GM23338 (cell line): ENCODE measurements around the gene DUS3L.

ENCODE experiments used
- EZH2 ChIP-seq: fragments of 200-600 bp; sonication (generic); IDR thresholded peaks from one replicate; pipeline ENCODE4 v1.8.0; 2017; ENCODE audit warnings: antibody characterized with exemption, mild to moderate bottlenecking, low read depth; ENCODE audit not compliant: unreplicated experiment
- POLR2AphosphoS5 ChIP-seq: IDR thresholded peaks from 2 replicates; pipeline ENCODE4 v1.6.1; 2016; ENCODE audit warnings: antibody characterized with exemption, low read depth
- TF ChIP-seq, protein P1 (sequence below): IDR thresholded peaks from one replicate; pipeline ENCODE4 v1.6.1; 2018; ENCODE audit warnings: antibody characterized with exemption; ENCODE audit not compliant: unreplicated experiment
- TF ChIP-seq, protein P2 (sequence below), 2 experiments: fragments of 200-600 bp in 1 of 2; sonication (generic) in 1 of 2; conservative IDR thresholded peaks; 2 replicates each; pipeline versions ENCODE4 v1.5.1 to v1.6.1; 2016 to 2017; ENCODE audit warnings: antibody characterized with exemption in 2 of 2, low read depth in 2 of 2, mild to moderate bottlenecking in 2 of 2, moderate library complexity in 1 of 2

DNA sequence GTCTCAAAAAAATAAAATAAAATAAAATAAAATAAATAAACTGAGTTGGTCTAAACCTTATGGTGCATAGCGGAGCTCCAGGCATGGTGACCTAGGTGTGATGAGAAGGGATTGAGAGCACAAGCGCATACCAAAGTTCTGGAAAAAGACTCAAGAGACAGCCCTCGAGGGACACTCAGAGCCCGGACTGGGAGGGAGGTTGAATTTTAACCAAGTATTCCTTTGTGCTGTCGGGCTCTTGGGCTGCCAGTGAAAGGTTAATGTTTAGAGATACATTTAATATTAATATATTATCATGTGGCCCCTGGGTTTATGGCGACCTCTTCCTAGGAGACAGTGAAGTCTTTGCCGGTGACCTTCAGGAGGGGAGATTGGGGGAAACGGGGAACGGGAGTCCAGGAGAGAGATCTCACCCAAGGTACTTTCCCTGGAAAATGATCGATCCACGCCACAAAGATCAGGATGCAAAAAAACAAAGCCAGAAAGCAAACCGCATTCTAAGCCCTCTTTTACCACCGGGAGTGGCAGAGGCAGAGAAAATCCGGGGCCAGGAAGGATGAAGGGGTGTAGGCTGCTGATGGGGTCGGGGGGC lies 46.9 kb upstream of the DUS3L start:
- no peak for TF ChIP-seq POLR2AphosphoS5
- TF ChIP-seq, protein P1, sequence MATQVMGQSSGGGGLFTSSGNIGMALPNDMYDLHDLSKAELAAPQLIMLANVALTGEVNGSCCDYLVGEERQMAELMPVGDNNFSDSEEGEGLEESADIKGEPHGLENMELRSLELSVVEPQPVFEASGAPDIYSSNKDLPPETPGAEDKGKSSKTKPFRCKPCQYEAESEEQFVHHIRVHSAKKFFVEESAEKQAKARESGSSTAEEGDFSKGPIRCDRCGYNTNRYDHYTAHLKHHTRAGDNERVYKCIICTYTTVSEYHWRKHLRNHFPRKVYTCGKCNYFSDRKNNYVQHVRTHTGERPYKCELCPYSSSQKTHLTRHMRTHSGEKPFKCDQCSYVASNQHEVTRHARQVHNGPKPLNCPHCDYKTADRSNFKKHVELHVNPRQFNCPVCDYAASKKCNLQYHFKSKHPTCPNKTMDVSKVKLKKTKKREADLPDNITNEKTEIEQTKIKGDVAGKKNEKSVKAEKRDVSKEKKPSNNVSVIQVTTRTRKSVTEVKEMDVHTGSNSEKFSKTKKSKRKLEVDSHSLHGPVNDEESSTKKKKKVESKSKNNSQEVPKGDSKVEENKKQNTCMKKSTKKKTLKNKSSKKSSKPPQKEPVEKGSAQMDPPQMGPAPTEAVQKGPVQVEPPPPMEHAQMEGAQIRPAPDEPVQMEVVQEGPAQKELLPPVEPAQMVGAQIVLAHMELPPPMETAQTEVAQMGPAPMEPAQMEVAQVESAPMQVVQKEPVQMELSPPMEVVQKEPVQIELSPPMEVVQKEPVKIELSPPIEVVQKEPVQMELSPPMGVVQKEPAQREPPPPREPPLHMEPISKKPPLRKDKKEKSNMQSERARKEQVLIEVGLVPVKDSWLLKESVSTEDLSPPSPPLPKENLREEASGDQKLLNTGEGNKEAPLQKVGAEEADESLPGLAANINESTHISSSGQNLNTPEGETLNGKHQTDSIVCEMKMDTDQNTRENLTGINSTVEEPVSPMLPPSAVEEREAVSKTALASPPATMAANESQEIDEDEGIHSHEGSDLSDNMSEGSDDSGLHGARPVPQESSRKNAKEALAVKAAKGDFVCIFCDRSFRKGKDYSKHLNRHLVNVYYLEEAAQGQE, result no peak
- TF ChIP-seq, protein P2, sequence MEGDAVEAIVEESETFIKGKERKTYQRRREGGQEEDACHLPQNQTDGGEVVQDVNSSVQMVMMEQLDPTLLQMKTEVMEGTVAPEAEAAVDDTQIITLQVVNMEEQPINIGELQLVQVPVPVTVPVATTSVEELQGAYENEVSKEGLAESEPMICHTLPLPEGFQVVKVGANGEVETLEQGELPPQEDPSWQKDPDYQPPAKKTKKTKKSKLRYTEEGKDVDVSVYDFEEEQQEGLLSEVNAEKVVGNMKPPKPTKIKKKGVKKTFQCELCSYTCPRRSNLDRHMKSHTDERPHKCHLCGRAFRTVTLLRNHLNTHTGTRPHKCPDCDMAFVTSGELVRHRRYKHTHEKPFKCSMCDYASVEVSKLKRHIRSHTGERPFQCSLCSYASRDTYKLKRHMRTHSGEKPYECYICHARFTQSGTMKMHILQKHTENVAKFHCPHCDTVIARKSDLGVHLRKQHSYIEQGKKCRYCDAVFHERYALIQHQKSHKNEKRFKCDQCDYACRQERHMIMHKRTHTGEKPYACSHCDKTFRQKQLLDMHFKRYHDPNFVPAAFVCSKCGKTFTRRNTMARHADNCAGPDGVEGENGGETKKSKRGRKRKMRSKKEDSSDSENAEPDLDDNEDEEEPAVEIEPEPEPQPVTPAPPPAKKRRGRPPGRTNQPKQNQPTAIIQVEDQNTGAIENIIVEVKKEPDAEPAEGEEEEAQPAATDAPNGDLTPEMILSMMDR (conservative IDR thresholded peaks at IDR 0.05; ENCODE audit: low read depth in 2 of 2), result no peak
- no peak for TF ChIP-seq EZH2
